SK-N-SH (cell line): Measurements from ENCODE around the gene MTF1. TPM values are rescaled to one million over a fixed set of nuclear protein-coding genes. Genes with fewer than 3 reads are reported as not detected.

Source experiments
- CTCF ChIA-PET: fragments of 300-600, 350-600 bp; formaldehyde crosslinking; extraction: SDS; loops from one replicate; lab custom pipeline; 2021; lab: Yijun Ruan, JAX
- POLR2A ChIA-PET: fragments of 350-600 bp; sonication (Branson Sonifier 250); formaldehyde crosslinking; extraction: SDS; loops from one replicate; lab custom pipeline; 2020; ENCODE audit warnings: antibody characterized with exemption, inconsistent platforms; lab: Yijun Ruan, JAX
- DNase-seq: peaks from one replicate; pipeline ENCODE4 v3.0.0; 2012
- H2AFZ ChIP-seq: fragments of 200-600 bp; sonication (generic); 2 replicates; pipeline ENCODE4 v1.8.1; 2016; ENCODE audit warnings: antibody characterized with exemption, mild to moderate bottlenecking, low read depth
- H3F3A ChIP-seq: fragments of 200-600 bp; sonication (generic); replicated peaks from 2 replicates; pipeline ENCODE3; 2016; ENCODE audit warnings: antibody characterized with exemption, mild to moderate bottlenecking; ENCODE audit not compliant: insufficient read depth
- H3K27ac ChIP-seq, 2 experiments: fragments of 200-500 bp in 1 of 2; fragments of 200-600 bp in 1 of 2; sonication (Bioruptor generic) in 1 of 2; sonication (generic), shearing (Covaris generic) in 1 of 2; 2 replicates each; pipeline versions ENCODE4 v1.5.1 to v1.6.1; 2014 to 2016; ENCODE audit warnings: low read depth in 2 of 2, inconsistent platforms in 1 of 2, low read length in 1 of 2, mild to moderate bottlenecking in 1 of 2, mixed read lengths in 1 of 2
- H3K27me3 ChIP-seq: fragments of 200-600 bp; sonication (generic), shearing (Covaris generic); 2 replicates; pipeline ENCODE4 v1.6.1; 2016; ENCODE audit warnings: mixed run types; ENCODE audit not compliant: insufficient read depth
- H3K36me3 ChIP-seq, 2 experiments: fragments of 200-500 bp in 1 of 2; fragments of 200-600 bp in 1 of 2; sonication (Bioruptor generic) in 1 of 2; sonication (generic) in 1 of 2; replicated peaks in 1 of 2; 2 replicates each; pipeline versions ENCODE3 to v1.5.1; 2014 to 2016; ENCODE audit warnings: low read length in 1 of 2, mild to moderate bottlenecking in 1 of 2; ENCODE audit not compliant: insufficient read depth in 2 of 2, control insufficient read depth in 1 of 2
- H3K4me1 ChIP-seq, 2 experiments: fragments of 200-500 bp in 1 of 2; fragments of 200-600 bp in 1 of 2; sonication (Bioruptor generic) in 1 of 2; sonication (generic), shearing (Covaris generic) in 1 of 2; 2 replicates each; pipeline versions ENCODE4 v1.5.1 to v1.6.1; 2014 to 2016; ENCODE audit warnings: low read depth in 1 of 2, low read length in 1 of 2, mixed run types in 1 of 2; ENCODE audit not compliant: insufficient read depth in 2 of 2, control insufficient read depth in 1 of 2
- H3K4me2 ChIP-seq: fragments of 200-600 bp; sonication (generic), shearing (Covaris generic); 2 replicates; pipeline ENCODE4 v1.6.1; 2017; ENCODE audit warnings: mixed run types
- H3K4me3 ChIP-seq, 2 experiments: fragments of 200-500 bp in 1 of 2; fragments of 200-600 bp in 1 of 2; sonication (Bioruptor generic) in 1 of 2; sonication (generic), shearing (Covaris generic) in 1 of 2; 2 replicates each; pipeline versions ENCODE4 v1.5.1 to v1.8.1; 2014 to 2016; ENCODE audit warnings: low read depth in 2 of 2, inconsistent platforms in 1 of 2, low read length in 1 of 2, mild to moderate bottlenecking in 1 of 2, mixed read lengths in 1 of 2, moderate library complexity in 1 of 2
- H3K79me2 ChIP-seq: fragments of 200-600 bp; sonication (generic); 2 replicates; pipeline ENCODE4 v1.8.1; 2017; ENCODE audit warnings: mild to moderate bottlenecking; ENCODE audit not compliant: insufficient read depth
- H3K9ac ChIP-seq: fragments of 200-600 bp; sonication (generic); 2 replicates; pipeline ENCODE4 v1.6.1; 2017; ENCODE audit warnings: mixed run types
- H3K9me2 ChIP-seq: fragments of 200-600 bp; sonication (generic); 2 replicates; pipeline ENCODE4 v1.6.1; 2017; ENCODE audit warnings: mixed run types
- H3K9me3 ChIP-seq: fragments of 200-600 bp; sonication (generic); 2 replicates; pipeline ENCODE4 v1.6.1; 2017; ENCODE audit warnings: mixed run types, mild to moderate bottlenecking, moderate library complexity
- H4K20me1 ChIP-seq: fragments of 200-600 bp; sonication (generic); 2 replicates; pipeline ENCODE4 v1.6.1; 2017; ENCODE audit warnings: mild to moderate bottlenecking, mixed run types; ENCODE audit not compliant: insufficient read depth
- CHD2 ChIP-seq: fragments of 150-350 bp; IDR thresholded peaks from 2 replicates; pipeline ENCODE4 v1.6.1; 2018; ENCODE audit warnings: low read length; ENCODE audit not compliant: partially characterized antibody
- ELF1 ChIP-seq: IDR thresholded peaks from 2 replicates; pipeline ENCODE4 v1.4.0; 2012
- GATA2 ChIP-seq: sonication (generic); formaldehyde crosslinking; IDR thresholded peaks from 2 replicates; pipeline ENCODE4 v1.5.0; 2020; ENCODE audit warnings: mild to moderate bottlenecking, missing genetic modification reagents
- JUND ChIP-seq: IDR thresholded peaks from 2 replicates; pipeline ENCODE4 v1.4.0; 2012
- POLR2AphosphoS5 ChIP-seq: IDR thresholded peaks from 2 replicates; pipeline ENCODE4 v1.6.1; 2012; ENCODE audit warnings: low read depth, low read length
- RAD21 ChIP-seq: IDR thresholded peaks from 2 replicates; pipeline ENCODE4 v1.6.1; 2012; ENCODE audit warnings: mild to moderate bottlenecking, low read length
- REST ChIP-seq: IDR thresholded peaks from 2 replicates; pipeline ENCODE4 v1.6.1; 2012; ENCODE audit warnings: mild to moderate bottlenecking, low read depth, low read length, moderate library complexity
- SIN3A ChIP-seq: IDR thresholded peaks from 2 replicates; pipeline ENCODE4 v1.6.1; 2012; ENCODE audit warnings: low read depth, mild to moderate bottlenecking, low read length, moderate library complexity, borderline replicate concordance
- TAF1 ChIP-seq: IDR thresholded peaks from 2 replicates; pipeline ENCODE4 v1.6.1; 2012; ENCODE audit warnings: low read depth, mild to moderate bottlenecking, low read length, moderate library complexity, borderline replicate concordance
- TCF12 ChIP-seq: IDR thresholded peaks from 2 replicates; pipeline ENCODE4 v1.4.0; 2012
- USF2 ChIP-seq: fragments of 150-350 bp; IDR thresholded peaks from 2 replicates; pipeline ENCODE4 v1.6.1; 2017; ENCODE audit warnings: antibody characterized with exemption, low read length, low read depth, borderline replicate concordance
- WGBS: methylation state at CpG from one replicate; pipeline ENCODE4 v1.1.6; 2017; ENCODE audit warnings: low lambda C conversion rate; 5-methylcytosine and 5-hydroxymethylcytosine counted together
- polyA plus RNA-seq, 3 experiments: library from polyadenylated mRNA; depleted of rRNA; stranded (reverse); fragments of >200 nt; gene quantifications; 2 replicates each; pipeline ENCODE4 v1.2.3, GENCODE V29; 2012

MTF1 gene
- polyA plus RNA-seq, 1 of the 3 experiments (the other 2 are of a cell fraction) = 5.0 TPM

GRCh38 chr1:37831809-37832208 lies 27.6 kb downstream of the MTF1 start (continued):
- no peak for TF ChIP-seq REST
- no peak for TF ChIP-seq TAF1
- TF ChIP-seq CHD2 = no peak
- TF ChIP-seq USF2 = no peak
- TF ChIP-seq SIN3A = no peak
- no peak for TF ChIP-seq RAD21
- no peak for TF ChIP-seq GATA2 (CRISPR knock-in tag)

GRCh38 chr1:37831109-37831508 lies 28.3 kb downstream of the MTF1 start:
- no peaks in the 10 kb centered on the region for H3K4me1 ChIP-seq
- H3F3A ChIP-seq = no peaks in the 10 kb centered on the region
- TF ChIP-seq POLR2AphosphoS5 (no peak), TCF12 (no peak), JUND (no peak), ELF1 (no peak)
- peaks cover 55 to 62% of the 10 kb centered on the region in 2 experiments for H3K36me3 ChIP-seq
- H3K9me2 ChIP-seq = no peaks in the 10 kb centered on the region
- CTCF ChIA-PET = interaction anchor here (0.8 to 2.6 kb wide), 7 partner anchors 8 to 45 kb away, joined by 3 to 9 read pairs (median 4); no protein-coding TSS in a partner anchor
- 98% methylated on average over 4 of the region's 4 CpGs for WGBS
- POLR2A ChIA-PET = no interaction called here
- no peak overlapping the region for H2AFZ ChIP-seq
- no peaks in the 10 kb centered on the region for H4K20me1 ChIP-seq
- no peak overlapping the region for H3K9ac ChIP-seq
- H3K9me3 ChIP-seq = no peaks in the 10 kb centered on the region
- no peak overlapping the region for H3K4me3 ChIP-seq
- H3K79me2 ChIP-seq = no peaks in the 10 kb centered on the region
- no peaks in the 10 kb centered on the region for H3K27me3 ChIP-seq
- no peak overlapping the region for H3K4me2 ChIP-seq
- no peak for DNase-seq
- no peak overlapping the region for H3K27ac ChIP-seq
